ENCODE data around the gene LGALS7B.

GRCh38 chr19:38744298-38744681, 44.7 kb upstream of the LGALS7B start, which contains the start of gene CAPN12:
- TF ChIP-seq CTCF (IDR thresholded peaks at IDR 0.05) (no peak), POLR2AphosphoS5 (IDR thresholded peaks at IDR 0.05) (no peak), EP300 (IDR thresholded peaks at IDR 0.05; ENCODE audit: low read depth) (no peak), POLR2A (IDR thresholded peaks at IDR 0.05) (no peak)
